Stimulated activated naive CD8-positive, alpha-beta T cell treated with anti-CD3 and anti-CD28 coated beads, Interleukin-15, Interleukin-2, amounts not matched to agents 100 ng/mL and 50 ng/mL, for 24 hours (primary cell): ENCODE data around the gene PLXNC1.

Source experiments
- H3K27ac Mint-ChIP-seq: one replicate; pipeline ENCODE4 v1.8.0; 2021; ENCODE audit warnings: mild to moderate bottlenecking, mixed read lengths
- H3K27me3 Mint-ChIP-seq: one replicate; pipeline ENCODE4 v1.8.0; 2021; ENCODE audit warnings: mixed read lengths
- H3K36me3 Mint-ChIP-seq: one replicate; pipeline ENCODE4 v1.8.0; 2021; ENCODE audit warnings: low read depth, mixed read lengths
- H3K4me1 Mint-ChIP-seq: one replicate; pipeline ENCODE4 v1.8.0; 2021; ENCODE audit warnings: low read depth, mixed read lengths
- H3K4me3 Mint-ChIP-seq: one replicate; pipeline ENCODE4 v1.8.0; 2021; ENCODE audit warnings: mild to moderate bottlenecking, mixed read lengths
- H3K9me3 Mint-ChIP-seq: one replicate; pipeline ENCODE4 v1.8.0; 2021; ENCODE audit warnings: mixed read lengths

Gene PLXNC1

DNA sequence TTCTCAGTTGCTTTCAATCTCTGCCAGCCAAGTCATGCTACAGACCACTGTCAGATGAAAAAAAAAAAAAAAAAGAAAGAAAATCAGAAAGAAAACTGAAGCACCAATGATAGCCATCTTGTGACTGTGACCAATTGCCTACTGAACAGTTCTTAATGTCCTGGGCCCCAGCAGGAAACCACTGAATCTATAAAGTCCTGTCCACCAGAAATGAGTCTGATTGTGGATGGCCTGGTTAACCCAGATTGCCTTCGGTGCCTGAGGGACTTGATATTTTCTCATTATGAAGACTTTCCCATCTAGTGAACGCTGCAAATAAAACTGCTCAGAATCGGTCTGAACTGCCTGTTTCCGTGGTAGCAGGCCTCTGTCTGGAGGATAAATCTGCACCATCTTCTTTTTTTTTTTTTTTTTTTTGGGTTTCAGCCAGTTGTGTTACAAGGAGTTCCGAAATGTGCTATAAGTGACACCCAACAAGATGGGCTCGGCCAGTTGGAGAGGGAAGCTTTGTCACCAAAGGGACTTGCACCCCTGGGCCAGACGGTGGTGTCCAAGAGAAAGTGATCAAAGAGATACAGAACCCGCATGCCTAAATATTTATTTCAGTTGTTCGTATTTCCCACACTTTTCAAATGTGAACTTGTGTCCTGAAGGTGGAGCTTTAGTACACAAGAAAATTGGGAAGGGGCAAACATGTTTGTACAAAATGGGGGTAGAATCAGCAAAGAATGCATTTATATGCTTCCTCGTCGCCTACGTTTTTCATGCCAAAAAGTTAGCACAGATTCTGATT lies 3.0 kb upstream of the PLXNC1 start:
- Mint-ChIP-seq H3K27me3 (peaks cover 21% of the 10 kb centered on the region), H3K27ac (no peak overlapping the region), H3K4me1 (peaks cover 24% of the 10 kb centered on the region), H3K9me3 (no peaks in the 10 kb centered on the region), H3K36me3 (no peaks in the 10 kb centered on the region), H3K4me3 (no peak overlapping the region)

DNA sequence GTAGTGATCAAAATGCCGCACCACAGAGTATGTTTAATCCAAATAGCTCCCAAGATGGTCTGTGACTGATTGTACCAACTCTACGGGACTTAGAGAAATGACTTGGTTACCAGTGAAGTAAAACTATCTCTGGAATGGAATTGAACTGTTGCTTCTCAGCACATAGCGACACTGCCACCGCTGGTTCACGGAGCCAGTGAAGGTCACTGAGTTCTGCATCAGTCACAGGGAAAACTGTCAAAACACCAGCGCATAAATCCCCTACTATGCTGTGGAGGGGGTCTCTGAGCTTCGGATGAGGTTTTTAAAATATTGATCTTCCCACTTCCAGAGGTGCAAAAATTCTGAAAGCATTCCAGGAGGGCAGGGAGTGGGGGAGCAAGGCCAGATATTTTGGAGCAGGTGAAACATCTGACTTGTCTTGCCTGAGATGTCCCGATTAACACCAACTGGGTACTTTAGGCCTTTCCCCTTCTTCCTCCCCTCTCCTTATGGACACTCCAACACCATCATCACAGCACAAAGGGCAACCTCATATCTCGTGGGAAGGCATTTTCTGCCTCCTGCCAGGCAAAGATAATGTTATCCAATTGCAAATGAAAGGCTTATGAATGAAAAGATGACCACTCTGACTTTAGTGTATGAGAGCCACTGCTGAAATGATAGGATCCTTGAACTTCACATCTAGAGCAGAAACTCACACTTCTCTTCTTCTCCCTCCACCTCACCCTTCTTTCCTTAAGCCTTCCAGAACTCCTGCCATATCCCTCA lies 2.0 kb upstream of the PLXNC1 start:
- H3K36me3 Mint-ChIP-seq = no peaks in the 10 kb centered on the region
- no peak overlapping the region for H3K4me3 Mint-ChIP-seq
- H3K27me3 Mint-ChIP-seq = peaks cover 26% of the 10 kb centered on the region
- peaks cover 33% of the 10 kb centered on the region for H3K4me1 Mint-ChIP-seq
- no peaks in the 10 kb centered on the region for H3K9me3 Mint-ChIP-seq
- no peak overlapping the region for H3K27ac Mint-ChIP-seq

DNA sequence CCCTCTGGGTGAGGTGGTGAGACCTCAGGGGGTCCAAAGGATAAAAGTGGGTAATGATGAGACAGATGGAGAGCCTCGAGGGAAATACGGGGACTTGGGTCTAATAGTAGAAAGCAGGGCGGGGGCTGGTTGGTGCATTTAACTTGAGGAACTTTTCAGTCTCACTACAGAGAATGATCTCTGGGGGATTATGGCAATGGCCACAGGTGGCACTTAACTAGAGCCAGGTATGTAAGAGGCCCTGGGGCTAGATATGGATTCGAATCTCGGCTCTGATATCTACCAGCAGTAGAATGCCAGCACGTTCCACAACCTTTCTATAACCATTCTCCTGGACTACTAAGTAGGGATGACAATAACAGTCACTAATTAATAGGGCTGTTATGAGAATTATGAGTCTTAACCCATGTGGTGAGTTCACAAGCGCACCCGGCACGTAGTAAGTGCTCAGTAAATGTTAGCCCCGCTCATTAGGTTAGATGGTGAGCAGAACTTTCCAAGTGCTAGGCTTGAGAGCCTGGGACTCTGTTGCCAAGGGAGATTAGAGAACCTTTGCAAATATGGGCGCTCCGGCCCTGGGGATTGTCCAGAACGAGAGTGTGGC lies 888 bp upstream of the PLXNC1 start:
- Mint-ChIP-seq H3K36me3 (no peaks in the 10 kb centered on the region), H3K4me3 (peak overlapping the region; percentile 81), H3K4me1 (peaks cover 36% of the 10 kb centered on the region), H3K9me3 (no peaks in the 10 kb centered on the region), H3K27ac (peak overlapping the region; percentile 58), H3K27me3 (peaks cover 26% of the 10 kb centered on the region)

DNA sequence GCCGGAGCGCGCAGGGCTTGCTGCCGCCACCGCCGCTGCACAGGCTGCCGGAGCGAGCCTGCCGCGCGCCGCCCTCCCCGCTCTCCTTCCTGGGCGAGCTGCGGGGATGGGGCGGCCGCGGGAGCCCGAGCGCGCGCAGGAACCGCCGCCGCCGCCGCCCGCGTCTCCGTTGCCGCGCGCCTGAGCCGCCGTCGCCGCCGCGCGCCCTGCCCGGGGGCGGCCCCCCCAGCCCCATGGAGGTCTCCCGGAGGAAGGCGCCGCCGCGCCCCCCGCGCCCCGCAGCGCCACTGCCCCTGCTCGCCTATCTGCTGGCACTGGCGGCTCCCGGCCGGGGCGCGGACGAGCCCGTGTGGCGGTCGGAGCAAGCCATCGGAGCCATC lies 352 bp downstream of the PLXNC1 start:
- Mint-ChIP-seq H3K27ac (no peak overlapping the region), H3K27me3 (peaks cover 25% of the 10 kb centered on the region), H3K9me3 (no peaks in the 10 kb centered on the region), H3K4me1 (peaks cover 41% of the 10 kb centered on the region), H3K4me3 (peak overlapping the region; percentile 64), H3K36me3 (no peaks in the 10 kb centered on the region)

DNA sequence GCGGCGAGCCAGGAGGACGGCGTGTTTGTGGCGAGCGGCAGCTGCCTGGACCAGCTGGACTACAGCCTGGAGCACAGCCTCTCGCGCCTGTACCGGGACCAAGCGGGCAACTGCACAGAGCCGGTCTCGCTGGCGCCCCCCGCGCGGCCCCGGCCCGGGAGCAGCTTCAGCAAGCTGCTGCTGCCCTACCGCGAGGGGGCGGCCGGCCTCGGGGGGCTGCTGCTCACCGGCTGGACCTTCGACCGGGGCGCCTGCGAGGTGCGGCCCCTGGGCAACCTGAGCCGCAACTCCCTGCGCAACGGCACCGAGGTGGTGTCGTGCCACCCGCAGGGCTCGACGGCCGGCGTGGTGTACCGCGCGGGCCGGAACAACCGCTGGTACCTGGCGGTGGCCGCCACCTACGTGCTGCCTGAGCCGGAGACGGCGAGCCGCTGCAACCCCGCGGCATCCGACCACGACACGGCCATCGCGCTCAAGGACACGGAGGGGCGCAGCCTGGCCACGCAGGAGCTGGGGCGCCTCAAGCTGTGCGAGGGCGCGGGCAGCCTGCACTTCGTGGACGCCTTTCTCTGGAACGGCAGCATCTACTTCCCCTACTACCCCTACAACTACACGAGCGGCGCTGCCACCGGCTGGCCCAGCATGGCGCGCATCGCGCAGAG lies 873 bp downstream of the PLXNC1 start:
- Mint-ChIP-seq H3K9me3 (no peaks in the 10 kb centered on the region), H3K27me3 (peaks cover 25% of the 10 kb centered on the region), H3K4me3 (peak overlapping the region; percentile 90), H3K4me1 (peaks cover 41% of the 10 kb centered on the region), H3K27ac (no peak overlapping the region), H3K36me3 (no peaks in the 10 kb centered on the region)

- Mint-ChIP-seq H3K27ac (no peak overlapping the region), H3K4me1 (peaks cover 41% of the 10 kb centered on the region), H3K4me3 (peak overlapping the region; percentile 90), H3K27me3 (peaks cover 25% of the 10 kb centered on the region), H3K36me3 (no peaks in the 10 kb centered on the region), H3K9me3 (no peaks in the 10 kb centered on the region)
Measured at GRCh38 chr12:94149781-94150239, 1.4 kb downstream of the PLXNC1 start.

- H3K27me3 Mint-ChIP-seq = peaks cover 25% of the 10 kb centered on the region
- H3K9me3 Mint-ChIP-seq = no peaks in the 10 kb centered on the region
- H3K4me1 Mint-ChIP-seq = peaks cover 41% of the 10 kb centered on the region
- no peaks in the 10 kb centered on the region for H3K36me3 Mint-ChIP-seq
- peak overlapping the region; percentile 90 for H3K4me3 Mint-ChIP-seq
- peak overlapping the region; percentile 76 for H3K27ac Mint-ChIP-seq
Measured at GRCh38 chr12:94150240-94151121, 2.1 kb downstream of the PLXNC1 start.

DNA sequence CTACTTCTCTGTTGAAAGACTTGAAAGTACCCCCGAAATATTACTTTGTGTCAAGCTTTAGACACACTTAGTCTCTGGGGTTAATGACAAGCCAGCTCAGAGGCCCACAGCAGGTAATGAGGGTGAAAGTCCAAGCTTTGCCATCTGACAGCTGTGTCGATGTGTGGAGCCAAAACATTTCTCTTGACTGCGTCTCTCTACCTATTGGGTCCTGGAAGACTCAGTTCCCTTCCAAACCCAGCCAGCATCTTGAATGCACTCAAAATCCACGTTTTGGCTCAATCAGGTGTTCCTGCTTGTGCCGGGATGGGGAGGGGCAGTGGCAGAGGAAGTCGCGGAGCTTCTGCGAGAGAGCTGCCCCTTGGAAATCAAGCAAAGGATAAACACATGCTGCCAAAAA lies 3.2 kb downstream of the PLXNC1 start:
- Mint-ChIP-seq H3K9me3 (no peaks in the 10 kb centered on the region), H3K4me1 (peaks cover 41% of the 10 kb centered on the region), H3K36me3 (no peaks in the 10 kb centered on the region), H3K27me3 (peaks cover 20% of the 10 kb centered on the region), H3K4me3 (peak overlapping the region; percentile 90), H3K27ac (no peak overlapping the region)

DNA sequence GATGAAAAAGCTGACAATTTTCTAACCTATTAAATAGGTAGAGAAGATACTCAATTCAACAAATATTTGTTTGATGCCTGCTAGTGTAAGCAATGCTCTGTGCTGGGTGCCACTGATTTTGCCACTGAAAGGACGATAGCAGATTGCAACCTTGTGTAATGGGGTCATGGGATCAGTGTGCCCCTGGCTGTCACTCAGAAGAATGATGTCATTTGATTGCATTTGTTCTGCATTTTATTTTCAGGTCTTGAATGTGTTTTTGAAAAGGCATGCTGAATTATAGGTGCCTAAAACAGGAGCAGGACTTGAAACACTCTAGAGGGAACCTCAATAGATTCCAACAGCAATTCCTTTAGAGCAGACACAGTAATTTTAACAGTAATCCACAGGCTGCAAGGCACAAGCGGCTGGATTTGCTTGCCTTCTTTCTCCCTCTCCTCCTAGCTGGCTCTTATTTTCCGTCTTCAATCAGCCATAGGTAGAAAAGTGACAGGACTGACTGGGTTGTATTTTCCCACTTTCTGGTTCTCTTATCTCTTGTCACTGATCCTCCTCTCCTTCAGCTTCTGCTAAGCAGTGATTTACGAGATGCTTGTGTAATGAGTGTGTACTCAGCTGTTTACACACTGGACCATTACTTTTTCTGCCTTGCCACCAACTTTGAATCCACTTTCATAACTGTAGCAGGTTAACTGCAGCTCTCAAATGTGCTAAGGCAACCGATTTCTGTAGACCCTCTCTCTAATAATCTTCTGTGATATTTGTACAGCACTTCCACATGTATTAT lies 4.1 kb downstream of the PLXNC1 start:
- Mint-ChIP-seq H3K36me3 (no peaks in the 10 kb centered on the region), H3K9me3 (no peaks in the 10 kb centered on the region), H3K4me3 (no peak overlapping the region), H3K27ac (no peak overlapping the region), H3K27me3 (peaks cover 12% of the 10 kb centered on the region), H3K4me1 (peaks cover 44% of the 10 kb centered on the region)

DNA sequence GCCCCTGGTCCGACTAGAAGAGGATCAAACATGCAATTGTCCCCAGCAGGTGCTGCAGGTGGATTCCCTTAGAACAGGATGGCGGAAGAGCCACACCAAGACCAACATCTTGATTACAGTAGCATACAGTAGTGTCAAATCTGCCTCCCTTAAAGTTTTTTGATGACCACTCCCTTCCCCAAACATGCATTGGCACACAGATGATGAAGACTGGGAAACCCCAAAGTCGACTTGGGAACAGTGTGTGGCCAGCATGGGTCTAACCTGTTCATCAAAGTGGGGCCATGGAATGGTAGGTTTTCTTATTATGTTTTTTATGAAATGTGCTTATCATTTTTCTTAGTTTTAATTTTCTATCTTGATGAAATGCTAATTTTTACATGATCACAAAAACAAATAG lies 8.8 kb downstream of the PLXNC1 start:
- no peak overlapping the region for H3K27ac Mint-ChIP-seq
- H3K27me3 Mint-ChIP-seq = peaks cover 5% of the 10 kb centered on the region
- H3K36me3 Mint-ChIP-seq = no peaks in the 10 kb centered on the region
- H3K4me1 Mint-ChIP-seq = peaks cover 34% of the 10 kb centered on the region
- H3K4me3 Mint-ChIP-seq = no peak overlapping the region
- H3K9me3 Mint-ChIP-seq = peaks cover 2% of the 10 kb centered on the region

GRCh38 chr12:94157981-94158411 lies 9.6 kb downstream of the PLXNC1 start:
- no peak overlapping the region for H3K27ac Mint-ChIP-seq
- H3K4me1 Mint-ChIP-seq = peaks cover 27% of the 10 kb centered on the region
- peaks cover 5% of the 10 kb centered on the region for H3K9me3 Mint-ChIP-seq
- no peaks in the 10 kb centered on the region for H3K36me3 Mint-ChIP-seq
- H3K27me3 Mint-ChIP-seq = no peaks in the 10 kb centered on the region
- no peak overlapping the region for H3K4me3 Mint-ChIP-seq

- H3K27me3 Mint-ChIP-seq = no peaks in the 10 kb centered on the region
- peaks cover 21% of the 10 kb centered on the region for H3K4me1 Mint-ChIP-seq
- H3K36me3 Mint-ChIP-seq = no peaks in the 10 kb centered on the region
- peaks cover 5% of the 10 kb centered on the region for H3K9me3 Mint-ChIP-seq
- H3K4me3 Mint-ChIP-seq = no peak overlapping the region
- no peak overlapping the region for H3K27ac Mint-ChIP-seq
Measured at GRCh38 chr12:94158666-94159065, 10.3 kb downstream of the PLXNC1 start.

DNA sequence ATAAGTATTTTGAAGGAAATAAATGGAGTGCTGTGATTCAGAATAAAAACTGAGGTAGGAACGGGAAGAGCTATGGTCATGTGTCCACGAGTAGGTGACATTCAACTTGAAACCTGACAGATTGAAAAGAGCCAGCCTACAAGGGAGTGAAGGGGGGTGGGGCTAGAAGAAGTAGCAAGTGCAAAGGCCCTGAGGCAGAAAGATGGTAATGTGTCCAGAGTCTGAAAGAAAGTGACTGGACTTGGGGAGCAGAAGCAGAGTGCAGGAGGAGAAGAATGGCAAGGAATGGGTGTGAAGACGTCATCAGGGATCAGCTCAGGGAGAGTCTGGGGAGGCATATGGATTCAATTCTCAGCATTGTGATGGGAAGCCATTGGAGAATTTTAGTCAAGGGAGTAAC lies 13.7 kb downstream of the PLXNC1 start:
- peaks cover 5% of the 10 kb centered on the region for H3K9me3 Mint-ChIP-seq
- H3K27me3 Mint-ChIP-seq = no peaks in the 10 kb centered on the region
- H3K4me3 Mint-ChIP-seq = no peak overlapping the region
- peaks cover 30% of the 10 kb centered on the region for H3K4me1 Mint-ChIP-seq
- no peaks in the 10 kb centered on the region for H3K36me3 Mint-ChIP-seq
- no peak overlapping the region for H3K27ac Mint-ChIP-seq
